Esophagus squamous epithelium (tissue), 5 donors: Measurements from ENCODE around the gene ENDOV. TPM values are rescaled to one million over a fixed set of nuclear protein-coding genes. Genes with fewer than 3 reads are reported as not detected.

Experiments used
- DNase-seq: peaks from one replicate; lab custom pipeline; 2025; lab: John Stamatoyannopoulos, UW
- H3K27ac ChIP-seq, 4 donors: fragments of 200-600 bp; sonication (generic); one replicate each; pipeline ENCODE4 v1.5.1; 2016 to 2019; ENCODE audit warnings: mild to moderate bottlenecking in 1 of 4
- H3K27me3 ChIP-seq, 4 donors: fragments of 200-600 bp; sonication (generic); 1 replicate in 3 of 4; 2 replicates in 1 of 4; pipeline versions ENCODE4 v1.5.1 to v1.6.0; 2017 to 2021; ENCODE audit warnings: antibody characterized with exemption in 1 of 4
- H3K36me3 ChIP-seq, 3 donors: fragments of 200-600 bp; sonication (generic); one replicate each; pipeline ENCODE4 v1.5.1; 2016 to 2019
- H3K4me1 ChIP-seq, 3 donors: fragments of 200-600 bp; sonication (generic); one replicate each; pipeline ENCODE4 v1.5.1; 2017 to 2019
- H3K4me3 ChIP-seq, 4 donors: fragments of 200-600 bp; sonication (generic); 1 replicate in 3 of 4; 2 replicates in 1 of 4; pipeline ENCODE4 v1.5.1; 2016 to 2019; ENCODE audit warnings: mild to moderate bottlenecking in 2 of 4, moderate library complexity in 1 of 4
- H3K9me3 ChIP-seq, 3 donors: fragments of 200-600 bp; sonication (generic); one replicate each; pipeline ENCODE4 v1.5.1; 2016 to 2019
- POLR2A ChIP-seq, 4 donors: fragments of 450-650 bp; IDR thresholded peaks; one replicate each; pipeline ENCODE4 v1.6.1; 2017; ENCODE audit warnings: antibody characterized with exemption in 4 of 4, mild to moderate bottlenecking in 4 of 4, moderate library complexity in 3 of 4
- WGBS, 2 donors: methylation state at CpG; one replicate each; pipeline ENCODE4 v1.1.5; 2018; 5-methylcytosine and 5-hydroxymethylcytosine counted together
- intact Hi-C: fragments of 100-400 bp; cut with DNase I; formaldehyde crosslinking; loops from one replicate; pipeline ENCODE4 v1.15.0; 2022
- total RNA-seq, 4 donors: library from RNA; depleted of rRNA; stranded (reverse); fragments of >200 nt; gene quantifications; one replicate each; pipeline ENCODE4 v1.1.0, GENCODE V29; 2016
- TF ChIP-seq, protein P1 (sequence below), 6 experiments: fragments of 450-650 bp in 4 of 6; fragments of 200-600 bp in 2 of 6; sonication (generic) in 2 of 6; IDR thresholded peaks; one replicate each; pipeline ENCODE4 v1.5.1; 2016 to 2019; ENCODE audit warnings: antibody characterized with exemption in 6 of 6, mild to moderate bottlenecking in 4 of 6, moderate library complexity in 4 of 6
- donor health status: DM: yes; HTN: yes; CAD: no.

ENDOV gene
- total RNA-seq, 4 donors from 2014 or later = 7.4 to 16.0 (median 14.5) TPM

DNA sequence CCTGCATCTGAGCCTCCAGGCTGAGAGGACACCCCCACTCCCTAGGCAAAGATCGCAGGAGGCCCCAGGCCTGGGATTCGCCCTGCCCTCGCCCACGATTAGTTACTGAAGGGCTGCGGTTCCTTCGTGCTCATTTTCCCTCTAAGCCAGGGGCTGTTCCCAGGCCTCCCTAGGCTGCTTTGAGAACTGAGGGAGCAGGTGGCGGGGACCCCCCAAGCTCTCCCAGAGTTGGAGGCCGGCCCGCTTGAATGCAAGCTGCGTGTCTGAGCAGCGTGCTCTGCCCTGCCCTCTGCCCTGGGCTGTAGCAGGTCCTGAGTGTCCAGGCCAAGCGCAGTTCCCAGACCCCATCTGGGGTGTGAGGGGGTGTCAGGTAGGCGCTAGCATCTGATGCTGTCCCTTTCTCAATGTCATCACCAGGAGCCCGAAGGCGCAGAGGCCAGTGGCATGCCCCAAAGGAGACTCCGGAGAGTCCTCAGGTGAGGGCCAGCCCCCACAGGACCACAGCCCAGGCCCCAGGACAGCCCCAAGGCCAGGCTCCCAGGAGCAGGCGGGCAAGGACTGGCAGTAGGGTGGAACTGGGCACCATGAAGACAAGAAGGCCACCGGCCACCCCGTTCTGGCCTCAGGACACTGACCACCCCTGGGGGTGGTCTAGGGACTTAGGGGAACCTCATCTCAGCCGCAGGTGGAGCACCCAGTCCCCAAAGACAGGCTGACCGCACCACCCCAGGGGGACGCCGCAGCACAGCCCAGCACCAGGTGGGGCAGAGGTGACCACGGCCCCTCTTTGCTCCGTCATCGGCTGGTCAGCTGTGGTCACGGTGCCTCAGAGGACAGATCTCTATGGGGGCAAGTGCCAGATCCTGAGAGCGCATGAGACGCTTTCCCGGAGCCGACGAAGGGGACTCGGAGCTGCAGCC, 14.6 kb downstream of the ENDOV start:
- intact Hi-C loops = loop anchor here (5.0 to 10.0 kb wide), 2 partner anchors 145 to 543 kb away; no protein-coding TSS in a partner anchor
- no peak for DNase-seq
- peaks cover 0 to 19% (median 8%) of the 10 kb centered on the region in 3 donors for H3K4me1 ChIP-seq
- no peak overlapping the region for H3K4me3 ChIP-seq
- H3K36me3 ChIP-seq = peaks cover 0 to 6% (median 0%) of the 10 kb centered on the region in 3 donors
- H3K27ac ChIP-seq = no peak overlapping the region
- H3K9me3 ChIP-seq = no peaks in the 10 kb centered on the region
- 86 to 92% methylated on average over 15 to 17 of the region's 33 CpGs for WGBS, 2 donors
- TF ChIP-seq, protein P1, sequence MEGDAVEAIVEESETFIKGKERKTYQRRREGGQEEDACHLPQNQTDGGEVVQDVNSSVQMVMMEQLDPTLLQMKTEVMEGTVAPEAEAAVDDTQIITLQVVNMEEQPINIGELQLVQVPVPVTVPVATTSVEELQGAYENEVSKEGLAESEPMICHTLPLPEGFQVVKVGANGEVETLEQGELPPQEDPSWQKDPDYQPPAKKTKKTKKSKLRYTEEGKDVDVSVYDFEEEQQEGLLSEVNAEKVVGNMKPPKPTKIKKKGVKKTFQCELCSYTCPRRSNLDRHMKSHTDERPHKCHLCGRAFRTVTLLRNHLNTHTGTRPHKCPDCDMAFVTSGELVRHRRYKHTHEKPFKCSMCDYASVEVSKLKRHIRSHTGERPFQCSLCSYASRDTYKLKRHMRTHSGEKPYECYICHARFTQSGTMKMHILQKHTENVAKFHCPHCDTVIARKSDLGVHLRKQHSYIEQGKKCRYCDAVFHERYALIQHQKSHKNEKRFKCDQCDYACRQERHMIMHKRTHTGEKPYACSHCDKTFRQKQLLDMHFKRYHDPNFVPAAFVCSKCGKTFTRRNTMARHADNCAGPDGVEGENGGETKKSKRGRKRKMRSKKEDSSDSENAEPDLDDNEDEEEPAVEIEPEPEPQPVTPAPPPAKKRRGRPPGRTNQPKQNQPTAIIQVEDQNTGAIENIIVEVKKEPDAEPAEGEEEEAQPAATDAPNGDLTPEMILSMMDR (IDR thresholded peaks at IDR 0.05) = no peak
- no peak for TF ChIP-seq POLR2A (IDR thresholded peaks at IDR 0.05)
- H3K27me3 ChIP-seq = no peaks in the 10 kb centered on the region

DNA sequence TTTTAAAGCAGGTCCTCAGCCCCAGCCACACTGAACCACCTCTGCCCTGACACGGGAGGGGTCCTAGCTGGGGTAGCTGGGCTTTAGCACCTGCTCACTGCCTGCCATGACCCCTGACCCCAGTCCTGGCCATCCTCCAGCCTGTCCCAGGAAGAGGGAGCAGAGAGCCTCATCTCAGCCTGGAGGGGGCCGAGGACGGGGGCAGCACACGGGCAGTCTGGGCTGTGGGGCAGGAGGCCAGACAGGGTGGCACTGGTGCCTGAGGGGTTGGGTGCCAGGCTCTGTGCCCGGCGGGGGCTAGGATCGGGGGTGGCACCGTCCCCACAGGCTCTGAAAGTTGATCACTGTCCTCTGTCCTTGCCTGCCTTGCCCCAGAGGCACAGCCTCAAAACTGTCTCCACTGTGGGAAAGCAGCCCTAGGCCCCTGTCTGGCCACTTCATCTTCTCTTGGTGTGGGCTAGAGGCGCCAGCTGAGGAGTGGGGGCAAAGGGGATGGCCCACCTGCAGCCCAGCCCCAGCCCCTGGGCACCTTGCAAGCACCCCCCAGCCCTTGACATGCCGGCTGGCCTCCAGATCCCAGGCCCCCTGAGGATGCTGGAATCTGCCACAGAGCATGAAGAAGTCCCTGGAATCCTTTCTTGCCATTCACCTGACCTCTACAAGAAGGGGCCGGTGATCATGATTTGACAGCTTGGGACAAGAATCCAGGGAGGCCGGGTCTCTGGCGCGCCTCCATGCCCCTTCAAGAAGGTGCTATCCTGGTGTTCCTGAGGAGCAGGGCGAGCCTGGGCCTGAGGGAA, 15.7 kb downstream of the ENDOV start:
- H3K27me3 ChIP-seq = no peaks in the 10 kb centered on the region
- no peak overlapping the region for H3K27ac ChIP-seq
- no peak overlapping the region for H3K4me3 ChIP-seq
- TF ChIP-seq, protein P1 (IDR thresholded peaks at IDR 0.05) = no peak
- no peak for TF ChIP-seq POLR2A (IDR thresholded peaks at IDR 0.05)
- intact Hi-C loops = loop anchor here (5.0 kb wide), 1 partner anchor 542 kb away; no protein-coding TSS in a partner anchor
- 65 to 80% methylated on average over 1 to 5 of the region's 15 CpGs for WGBS, 2 donors
- no peaks in the 10 kb centered on the region for H3K9me3 ChIP-seq
- H3K36me3 ChIP-seq = peaks cover 0 to 6% (median 0%) of the 10 kb centered on the region in 3 donors
- DNase-seq = no peak
- peaks cover 0 to 19% (median 8%) of the 10 kb centered on the region in 3 donors for H3K4me1 ChIP-seq

GRCh38 chr17:80431246-80432195, 16.6 kb downstream of the ENDOV start:
- WGBS, 2 donors = 58 to 88% methylated on average over 2 to 7 of the region's 29 CpGs
- no peaks in the 10 kb centered on the region for H3K9me3 ChIP-seq
- no peak overlapping the region for H3K27ac ChIP-seq
- H3K4me3 ChIP-seq = no peak overlapping the region
- no peaks in the 10 kb centered on the region for H3K27me3 ChIP-seq
- H3K36me3 ChIP-seq = peaks cover 0 to 6% (median 0%) of the 10 kb centered on the region in 3 donors
- no peak for DNase-seq
- intact Hi-C loops = loop anchor here (5.0 kb wide), 1 partner anchor 541 kb away; no protein-coding TSS in a partner anchor
- TF ChIP-seq POLR2A (IDR thresholded peaks at IDR 0.05) = no peak
- TF ChIP-seq, protein P1 (IDR thresholded peaks at IDR 0.05) = no peak
- peaks cover 0 to 18% (median 8%) of the 10 kb centered on the region in 3 donors for H3K4me1 ChIP-seq

- no peak for DNase-seq
- TF ChIP-seq, protein P1 (IDR thresholded peaks at IDR 0.05) = no peak
- TF ChIP-seq POLR2A (IDR thresholded peaks at IDR 0.05) = no peak
- Histone ChIP-seq H3K4me1 (peaks cover 0 to 10% (median 4%) of the 10 kb centered on the region in 3 donors), H3K27me3 (no peaks in the 10 kb centered on the region), H3K9me3 (no peaks in the 10 kb centered on the region), H3K36me3 (peaks cover 0 to 6% (median 0%) of the 10 kb centered on the region in 3 donors), H3K27ac (no peak overlapping the region), H3K4me3 (no peak overlapping the region)
- intact Hi-C loops = loop anchor here (5.0 kb wide), 1 partner anchor 540 kb away; no protein-coding TSS in a partner anchor
- WGBS, 2 donors = 60 to 68% methylated on average over 1 to 6 of the region's 15 CpGs
Observed at GRCh38 chr17:80432350-80432955, 17.5 kb downstream of the ENDOV start.
